Measurements from ENCODE around the gene CORIN.
"Not testable (repeated sequence)": the region's sequence is repeated elsewhere in the genome, so short reads cannot be mapped to it uniquely, and the experiment has no call there.

Gene CORIN

DNA sequence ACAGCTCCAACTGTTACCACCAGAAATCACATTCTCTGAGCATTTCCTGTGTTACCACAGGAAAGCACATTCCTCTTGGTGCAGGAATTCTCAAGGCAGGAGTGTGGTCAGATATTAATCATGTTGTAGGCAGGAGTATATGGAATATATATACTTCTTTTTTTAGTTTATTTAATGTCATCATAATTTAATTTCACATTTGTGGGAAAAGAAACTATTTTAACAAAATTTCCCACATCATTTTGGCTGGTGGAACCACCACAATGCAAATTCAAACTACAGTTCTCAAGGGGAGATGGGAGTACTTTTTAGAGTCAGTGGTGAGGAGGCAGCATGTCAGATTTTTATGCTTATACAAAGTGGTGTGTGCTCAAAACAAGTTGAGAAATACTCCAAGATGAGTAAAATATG lies 213.8 kb downstream of the CORIN start:
- peak; percentile 68 for DNase-seq

DNA sequence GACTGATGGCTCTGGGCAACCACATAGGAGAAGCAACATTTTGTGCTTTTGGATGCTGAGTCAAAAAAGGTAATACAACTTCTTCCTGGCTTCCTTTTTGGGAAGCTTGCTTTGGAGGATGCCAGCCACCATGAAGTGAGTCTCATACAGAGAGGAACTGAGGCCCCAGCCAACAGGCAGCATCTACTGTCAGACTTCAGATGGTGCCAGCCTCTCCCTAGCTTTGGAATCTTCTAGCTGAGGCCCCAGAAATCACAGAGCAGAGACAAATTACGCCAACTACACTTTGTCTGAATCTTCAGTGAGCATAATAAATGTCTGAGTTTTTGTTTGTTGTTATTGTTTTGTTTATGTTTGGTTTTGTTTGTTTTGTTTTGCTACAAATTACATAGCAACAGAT lies 216.7 kb downstream of the CORIN start:
- DNase-seq = no peak

- no peak for DNase-seq
Observed at GRCh38 chr4:47619691-47620090, 218.2 kb downstream of the CORIN start.

DNA sequence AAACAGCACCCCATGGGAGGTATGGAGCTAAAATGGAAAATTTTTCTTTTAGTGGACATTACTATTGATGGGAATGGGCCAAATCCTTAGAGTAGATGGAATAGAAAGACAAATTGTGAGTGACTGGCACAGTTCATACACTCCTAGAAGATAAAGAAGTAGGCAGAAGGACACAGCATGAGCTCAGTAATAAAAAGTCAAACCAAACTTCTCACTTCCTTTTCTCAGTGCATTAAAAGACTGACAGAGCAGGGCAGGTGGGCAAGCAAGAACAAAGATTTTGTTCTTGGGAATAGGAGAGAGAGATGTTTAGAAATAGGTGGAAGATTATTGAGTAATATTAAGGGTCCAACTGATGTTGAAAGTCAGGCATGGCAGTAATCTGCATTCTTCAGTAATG lies 220.3 kb downstream of the CORIN start:
- no peak for DNase-seq

DNA sequence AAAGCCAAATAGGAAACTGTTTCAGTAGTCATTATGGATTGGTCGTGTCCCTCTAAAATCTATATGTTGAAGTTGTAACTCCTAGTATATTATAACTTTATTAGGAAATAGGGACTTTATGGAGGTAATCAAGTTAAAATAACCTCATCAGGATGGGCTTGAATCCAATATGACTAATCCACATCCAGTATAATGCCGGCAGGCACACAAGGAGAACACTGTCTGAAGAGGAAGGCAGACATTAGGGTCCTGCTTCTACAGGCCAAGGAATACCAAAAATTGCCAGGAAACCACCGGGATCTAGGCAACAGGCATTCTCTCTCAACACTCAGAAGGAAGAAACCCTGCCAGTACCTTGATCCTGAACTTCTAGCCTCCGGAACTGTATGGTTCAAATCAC lies 222.5 kb downstream of the CORIN start:
- DNase-seq = peak; percentile 28

DNA sequence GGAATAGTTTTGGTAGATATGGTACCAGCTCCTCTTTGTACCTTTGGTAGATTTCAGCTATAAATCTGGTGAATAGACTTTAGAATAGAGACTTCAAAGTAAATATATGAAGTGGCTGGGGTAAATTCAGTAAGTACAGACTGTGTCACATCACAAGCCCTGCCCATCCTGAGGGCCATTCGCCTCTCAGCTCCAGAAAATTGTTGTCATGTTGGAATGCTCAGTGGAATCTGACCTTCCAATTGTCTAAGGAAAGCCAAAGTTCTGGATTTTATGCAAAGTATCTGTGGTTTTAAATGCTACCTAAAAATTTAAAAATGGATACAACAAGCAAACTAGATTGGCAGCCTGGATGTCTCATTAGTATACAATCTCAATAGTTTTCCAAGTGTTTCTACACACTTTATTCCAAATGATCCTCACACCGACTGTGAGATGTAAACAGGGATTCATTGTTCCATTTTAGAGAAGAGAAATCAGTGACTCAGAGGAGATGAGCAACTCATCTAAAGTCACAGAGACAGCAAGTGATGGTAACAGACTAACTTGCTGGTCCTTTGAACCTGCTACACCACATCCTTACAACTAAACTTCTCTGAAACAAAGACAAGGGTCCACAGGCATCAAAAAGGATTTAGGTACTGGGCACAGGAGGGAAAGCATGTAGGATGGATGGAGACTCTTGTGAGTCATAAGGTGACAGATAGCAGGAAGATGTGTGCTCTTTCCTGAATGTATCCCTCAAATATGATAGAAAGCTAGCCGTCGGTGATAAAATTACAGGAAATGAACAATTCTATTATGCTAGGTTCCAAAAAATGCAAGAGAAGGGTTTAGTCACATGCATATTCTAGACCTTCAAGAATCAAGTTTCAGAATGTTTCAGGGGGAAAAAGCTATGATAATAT lies 225.5 kb downstream of the CORIN start:
- peak; percentile 42 for DNase-seq

DNA sequence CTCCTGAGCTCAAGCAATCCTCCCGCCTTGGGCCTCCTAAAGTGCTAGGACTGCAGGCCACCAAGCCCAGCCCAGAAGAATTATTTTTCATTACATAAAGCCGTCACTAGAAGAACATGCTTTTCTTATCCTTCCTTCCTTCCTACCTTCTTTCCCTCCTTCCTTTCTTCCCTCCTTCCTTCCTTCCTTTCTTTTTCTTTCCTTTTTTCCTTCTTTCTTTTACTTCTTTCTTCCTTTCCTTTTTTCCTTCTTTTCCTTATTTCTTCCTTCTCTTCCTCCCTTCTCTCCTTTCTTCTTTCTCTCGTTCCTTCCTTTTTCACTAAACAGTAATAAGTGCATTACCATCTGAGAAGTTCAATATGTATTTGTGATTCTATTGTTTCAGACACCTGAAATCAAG lies 231.4 kb downstream of the CORIN start:
- DNase-seq = no peak

DNA sequence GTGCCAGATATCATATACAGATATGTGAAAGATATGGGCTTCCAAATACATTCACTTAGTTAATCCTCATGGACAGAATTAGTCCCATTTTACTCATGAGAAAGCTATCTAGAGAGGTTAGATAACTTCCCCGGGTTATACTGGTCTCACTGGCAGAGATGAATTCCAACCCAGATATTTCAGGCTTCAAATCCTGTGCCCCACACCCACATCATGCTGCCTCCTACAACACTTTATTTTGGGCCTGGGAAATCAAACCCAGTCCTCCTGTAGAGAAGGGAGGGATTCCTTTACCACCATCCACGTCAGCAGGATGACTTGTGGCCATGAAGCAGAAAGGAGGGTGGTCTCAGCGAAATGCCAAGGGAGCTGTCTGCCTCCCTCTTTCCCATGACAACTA lies 239.0 kb downstream of the CORIN start:
- no peak for DNase-seq

DNA sequence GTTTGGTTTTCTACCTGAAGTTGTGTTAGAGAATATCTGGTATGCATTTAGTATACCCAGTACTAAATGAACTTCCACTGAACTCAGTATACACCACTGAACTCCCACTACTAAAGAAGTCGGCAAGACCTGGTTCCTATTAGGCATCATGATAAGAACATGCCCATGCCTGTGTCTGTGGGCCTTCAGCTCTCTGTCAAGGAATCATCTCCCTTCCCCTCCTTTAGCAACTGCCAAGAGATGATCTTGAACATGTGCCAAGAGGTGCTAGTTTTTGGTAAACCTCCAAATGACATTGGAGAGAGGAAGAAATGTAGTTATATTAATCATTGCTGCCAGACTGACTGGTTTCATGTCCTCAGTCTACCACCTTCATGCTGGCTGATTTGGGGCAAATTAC lies 239.5 kb downstream of the CORIN start:
- no peak for DNase-seq

DNA sequence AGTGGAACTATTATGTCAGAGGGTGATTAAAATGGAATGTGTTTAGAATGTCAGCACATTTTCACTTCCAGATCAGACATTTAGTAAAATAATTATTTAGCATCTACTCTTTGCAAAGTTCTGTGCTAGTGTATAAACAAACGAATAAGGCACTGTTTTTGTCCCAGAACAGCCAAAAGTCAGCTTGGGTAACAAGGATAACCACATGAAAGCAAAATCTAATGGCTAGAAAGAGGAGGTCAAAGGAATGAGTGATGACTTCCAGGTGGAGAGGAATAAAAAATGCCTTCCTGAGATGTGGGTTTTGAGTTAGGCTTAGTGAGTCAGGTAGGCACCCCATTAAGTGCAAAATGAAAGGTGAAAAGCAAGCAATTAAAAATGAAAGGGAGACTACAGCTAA lies 240.2 kb downstream of the CORIN start:
- DNase-seq = no peak

GRCh38 chr4:47590325-47590724 lies 247.5 kb downstream of the CORIN start:
- no peak for DNase-seq

DNA sequence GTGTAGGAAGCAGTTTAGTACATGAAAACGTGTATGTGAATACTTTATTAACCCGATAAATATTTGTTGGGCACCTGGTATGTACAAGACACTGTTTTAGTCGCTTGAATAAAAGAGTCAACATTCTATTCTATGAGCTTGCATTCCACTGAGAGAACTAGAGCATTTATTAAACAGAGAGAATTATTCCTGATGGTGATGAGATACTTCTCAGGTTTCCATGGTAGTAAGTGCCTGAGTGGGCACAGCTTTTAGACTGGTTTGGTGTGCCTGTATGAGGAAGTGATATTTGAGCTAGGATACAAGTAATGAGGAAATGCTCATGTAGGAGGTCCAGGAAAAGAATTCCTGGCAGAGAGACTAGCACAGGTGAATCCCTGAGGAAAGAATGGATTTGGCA lies 258.6 kb downstream of the CORIN start:
- DNase-seq = no peak

GRCh38 chr4:47577779-47578553 lies 259.9 kb downstream of the CORIN start:
- DNase-seq = peak; percentile 12

GRCh38 chr4:47572981-47573380 lies 264.9 kb downstream of the CORIN start:
- no peak for DNase-seq

GRCh38 chr4:47570816-47571215 lies 267.1 kb downstream of the CORIN start:
- DNase-seq = no peak

DNA sequence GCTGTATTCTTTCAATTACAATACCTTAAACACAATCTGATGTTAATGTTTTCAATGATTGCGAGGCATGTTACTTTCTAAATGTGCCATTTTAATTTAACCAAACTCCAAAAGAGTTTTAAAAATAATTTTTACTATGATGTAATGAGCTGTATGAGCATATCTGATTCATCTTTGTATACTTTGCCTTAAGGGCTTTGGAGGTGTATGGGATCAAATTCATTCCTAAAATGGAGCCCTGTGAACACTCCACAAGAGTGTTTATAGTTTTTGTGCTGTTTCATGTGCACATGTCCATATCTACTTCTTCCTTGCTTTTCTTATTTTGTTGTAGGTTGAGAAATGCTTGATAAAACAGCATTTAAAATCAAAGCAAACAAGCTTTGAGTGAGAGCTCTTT lies 270.4 kb downstream of the CORIN start:
- peak; percentile 11 for DNase-seq

GRCh38 chr4:47566969-47567368 lies 270.9 kb downstream of the CORIN start:
- DNase-seq = no peak

GRCh38 chr4:47566566-47566965 lies 271.3 kb downstream of the CORIN start:
- DNase-seq = no peak

GRCh38 chr4:47562297-47562696 lies 275.6 kb downstream of the CORIN start:
- peak; percentile 55 for DNase-seq

DNA sequence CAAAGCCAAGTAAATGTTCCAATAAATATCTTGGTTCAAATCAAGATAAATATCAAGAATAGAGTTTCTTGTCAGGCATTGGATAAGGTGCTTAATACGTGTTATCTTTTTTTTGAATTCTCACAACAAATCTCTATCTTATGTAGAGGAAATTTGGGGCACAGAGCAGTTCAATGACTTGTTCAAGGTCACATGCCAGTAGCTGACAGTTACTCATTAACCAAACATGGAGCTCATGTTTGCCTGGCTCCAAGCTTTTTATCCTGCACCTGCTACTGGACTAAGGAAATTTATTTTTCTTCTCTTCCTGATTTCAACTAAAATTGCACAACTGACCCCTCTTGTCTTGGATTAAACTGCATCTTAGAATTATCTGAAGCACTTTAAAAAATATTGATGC lies 276.5 kb downstream of the CORIN start:
- DNase-seq = no peak

- no peak for DNase-seq
Observed at GRCh38 chr4:47560682-47561081, 277.2 kb downstream of the CORIN start.

- no peak for DNase-seq
Observed at GRCh38 chr4:47557255-47557654, 280.6 kb downstream of the CORIN start.

- DNase-seq = not testable (repeated sequence)
Observed at GRCh38 chr4:47555920-47556319, 281.9 kb downstream of the CORIN start.

Data from EL (cell line).